ENCODE measurements around the gene ASB13. TPM values are rescaled to one million over a fixed set of nuclear protein-coding genes. Genes with fewer than 3 reads are reported as not detected.

ASB13 gene
- total and polyA plus RNA-seq, 2 of the 13 experiments (the other 11 are each of a cell fraction or from before 2014, with no cell fraction given): 9.3 to 15.4 TPM

- TF ChIP-seq ARNT (IDR thresholded peaks at IDR 0.05) (no peak), ETV6 (CRISPR knock-in tag; conservative IDR thresholded peaks at IDR 0.05) (peak; percentile 57; the same call in 1 of the 2 replicates), TBL1XR1 (IDR thresholded peaks at IDR 0.05; ENCODE audit: borderline replicate concordance, low read length, partially characterized antibody) (peak; percentile 15), SIX1 (CRISPR knock-in tag; IDR thresholded peaks at IDR 0.05; ENCODE audit: borderline replicate concordance) (no peak; the same call in 1 of the 2 replicates), BCL6 (CRISPR knock-in tag; IDR thresholded peaks at IDR 0.05) (peak; percentile 73), ZNF296 (CRISPR knock-in tag; conservative IDR thresholded peaks at IDR 0.05) (no peak), KDM3A (CRISPR knock-in tag; IDR thresholded peaks at IDR 0.05; ENCODE audit: low read depth) (peak; percentile 73; the same call in 1 of the 2 replicates), TMF1 (CRISPR knock-in tag; IDR thresholded peaks at IDR 0.05; ENCODE audit: low read depth) (no peak), ZNF407 (CRISPR knock-in tag; IDR thresholded peaks at IDR 0.05; ENCODE audit: not compliant biosample characterization) (no peak), ZNF670 (CRISPR knock-in tag; IDR thresholded peaks at IDR 0.05; ENCODE audit: borderline replicate concordance) (peak; percentile 95), KLF11 (CRISPR knock-in tag; IDR thresholded peaks at IDR 0.05) (peak; percentile 67; the same call in 1 of the 2 replicates), SIN3A (IDR thresholded peaks at IDR 0.05; ENCODE audit: borderline replicate concordance, low read depth, low read length) (no peak), ZMYM4 (CRISPR knock-in tag; IDR thresholded peaks at IDR 0.05) (peak; percentile 87), PHF8 (CRISPR knock-in tag; IDR thresholded peaks at IDR 0.05) (peak; percentile 82), ELF3 (CRISPR knock-in tag; IDR thresholded peaks at IDR 0.05) (peak; percentile 22; the same call in 1 of the 2 replicates), GATAD2A (CRISPR knock-in tag; IDR thresholded peaks at IDR 0.05) (peak; percentile 78), CBFB (CRISPR knock-in tag; IDR thresholded peaks at IDR 0.05) (peak; percentile 59; the same call in 1 of the 2 replicates), THRA (CRISPR knock-in tag; IDR thresholded peaks at IDR 0.05; ENCODE audit: borderline replicate concordance) (0 out of 2 replicates have a peak, but pooled peaks have one; percentile 44), ZNF816 (CRISPR knock-in tag; IDR thresholded peaks at IDR 0.05; ENCODE audit: borderline replicate concordance) (peak; percentile 68; the same call in 1 of the 2 replicates)
Observed at GRCh38 chr10:5692461-5693358, 26.3 kb upstream of the ASB13 start (continued).
